Adipocyte (in vitro differentiated cells): ENCODE data around the gene DHRS2.

Source experiments
- DNase-seq: peaks from one replicate; pipeline ENCODE4 v3.0.0-alpha.2; 2015; ENCODE audit warnings: low read depth
- H3K27me3 ChIP-seq: replicated peaks from 2 replicates; pipeline ENCODE4 v1.7.0; 2013; ENCODE audit warnings: mild to moderate bottlenecking, low read length, moderate library complexity; ENCODE audit not compliant: control insufficient read depth, insufficient read depth
- H3K36me3 ChIP-seq: 2 replicates; pipeline ENCODE4 v1.7.0; 2013; ENCODE audit warnings: low read length, mild to moderate bottlenecking, moderate library complexity; ENCODE audit not compliant: control insufficient read depth, insufficient read depth, severe bottlenecking
- H3K4me1 ChIP-seq: 2 replicates; pipeline ENCODE4 v1.7.0; 2013; ENCODE audit warnings: mild to moderate bottlenecking, low read length, moderate library complexity; ENCODE audit not compliant: control insufficient read depth, insufficient read depth
- H3K4me3 ChIP-seq: 2 replicates; pipeline ENCODE4 v1.7.0; 2013; ENCODE audit warnings: mild to moderate bottlenecking, low read length, moderate library complexity
- H3K9ac ChIP-seq: 2 replicates; pipeline ENCODE4 v1.7.0; 2013; ENCODE audit warnings: mild to moderate bottlenecking, low read length, moderate library complexity
- H3K9me3 ChIP-seq: 2 replicates; pipeline ENCODE4 v1.7.0; 2013; ENCODE audit warnings: mild to moderate bottlenecking, low read length, moderate library complexity; ENCODE audit not compliant: control insufficient read depth

Gene DHRS2

GRCh38 chr14:23644919-23645336 is 8.8 kb downstream of the DHRS2 start:
- DNase-seq: no peak
- H3K27me3 ChIP-seq: peaks cover 4% of the 10 kb centered on the region
- no peak overlapping the region for H3K4me3 ChIP-seq

GRCh38 chr14:23645504-23645811 is 9.3 kb downstream of the DHRS2 start:
- no peak for DNase-seq
- H3K36me3 ChIP-seq: no peaks in the 10 kb centered on the region

More at GRCh38 chr14:23644919-23645336, 8.8 kb downstream of the DHRS2 start:
- Histone ChIP-seq H3K9ac (no peak overlapping the region), H3K9me3 (no peaks in the 10 kb centered on the region), H3K4me1 (peaks cover 27% of the 10 kb centered on the region), H3K36me3 (no peaks in the 10 kb centered on the region)

GRCh38 chr14:23645812-23646647 is 9.9 kb downstream of the DHRS2 start:
- peaks cover 12% of the 10 kb centered on the region for H3K27me3 ChIP-seq
- H3K9ac ChIP-seq: no peak overlapping the region
- H3K36me3 ChIP-seq: no peaks in the 10 kb centered on the region
- no peak for DNase-seq
- no peak overlapping the region for H3K4me3 ChIP-seq
- peaks cover 16% of the 10 kb centered on the region for H3K4me1 ChIP-seq
- H3K9me3 ChIP-seq: no peaks in the 10 kb centered on the region

More at GRCh38 chr14:23645504-23645811, 9.3 kb downstream of the DHRS2 start:
- H3K4me3 ChIP-seq: no peak overlapping the region
- peaks cover 22% of the 10 kb centered on the region for H3K4me1 ChIP-seq
- no peaks in the 10 kb centered on the region for H3K9me3 ChIP-seq
- no peak overlapping the region for H3K9ac ChIP-seq
- H3K27me3 ChIP-seq: peaks cover 8% of the 10 kb centered on the region

GRCh38 chr14:23646648-23647549 is 10.7 kb downstream of the DHRS2 start:
- no peaks in the 10 kb centered on the region for H3K9me3 ChIP-seq
- no peak overlapping the region for H3K9ac ChIP-seq
- no peaks in the 10 kb centered on the region for H3K36me3 ChIP-seq
- peaks cover 18% of the 10 kb centered on the region for H3K27me3 ChIP-seq
- peak; percentile 16 for DNase-seq
- H3K4me1 ChIP-seq: peaks cover 10% of the 10 kb centered on the region
- no peak overlapping the region for H3K4me3 ChIP-seq

GRCh38 chr14:23647619-23648018 is 11.5 kb downstream of the DHRS2 start:
- Histone ChIP-seq H3K4me1 (peaks cover 10% of the 10 kb centered on the region), H3K27me3 (peaks cover 18% of the 10 kb centered on the region), H3K9me3 (no peaks in the 10 kb centered on the region), H3K9ac (no peak overlapping the region), H3K4me3 (no peak overlapping the region), H3K36me3 (no peaks in the 10 kb centered on the region)
- no peak for DNase-seq

- peaks cover 18% of the 10 kb centered on the region for H3K27me3 ChIP-seq
- no peak overlapping the region for H3K4me3 ChIP-seq
- H3K9ac ChIP-seq: no peak overlapping the region
- no peaks in the 10 kb centered on the region for H3K9me3 ChIP-seq
- DNase-seq: no peak
- peaks cover 10% of the 10 kb centered on the region for H3K4me1 ChIP-seq
- H3K36me3 ChIP-seq: no peaks in the 10 kb centered on the region
These were observed 12.7 kb downstream of the DHRS2 start for GRCh38 chr14:23648764-23649460.

GRCh38 chr14:23650506-23650905 is 14.3 kb downstream of the DHRS2 start:
- DNase-seq: no peak
- H3K27me3 ChIP-seq: peaks cover 18% of the 10 kb centered on the region

GRCh38 chr14:23653051-23653450 is 16.9 kb downstream of the DHRS2 start:
- Histone ChIP-seq H3K27me3 (peaks cover 26% of the 10 kb centered on the region), H3K36me3 (no peaks in the 10 kb centered on the region), H3K9me3 (no peaks in the 10 kb centered on the region), H3K4me1 (no peaks in the 10 kb centered on the region), H3K4me3 (no peak overlapping the region), H3K9ac (no peak overlapping the region)
- DNase-seq: peak; percentile 17

More at GRCh38 chr14:23650506-23650905, 14.3 kb downstream of the DHRS2 start:
- H3K4me3 ChIP-seq: no peak overlapping the region
- H3K36me3 ChIP-seq: no peaks in the 10 kb centered on the region
- H3K9me3 ChIP-seq: no peaks in the 10 kb centered on the region
- H3K4me1 ChIP-seq: peaks cover 10% of the 10 kb centered on the region
- no peak overlapping the region for H3K9ac ChIP-seq

GRCh38 chr14:23654231-23654630 is 18.1 kb downstream of the DHRS2 start:
- no peak for DNase-seq
- Histone ChIP-seq H3K4me3 (no peak overlapping the region), H3K36me3 (no peaks in the 10 kb centered on the region)

GRCh38 chr14:23657959-23658470 is 21.9 kb downstream of the DHRS2 start:
- Histone ChIP-seq H3K27me3 (peaks cover 52% of the 10 kb centered on the region), H3K4me3 (no peak overlapping the region), H3K36me3 (no peaks in the 10 kb centered on the region), H3K9ac (no peak overlapping the region), H3K9me3 (no peaks in the 10 kb centered on the region), H3K4me1 (no peaks in the 10 kb centered on the region)
- no peak for DNase-seq

More at GRCh38 chr14:23654231-23654630, 18.1 kb downstream of the DHRS2 start:
- no peak overlapping the region for H3K9ac ChIP-seq
- H3K4me1 ChIP-seq: no peaks in the 10 kb centered on the region
- peaks cover 38% of the 10 kb centered on the region for H3K27me3 ChIP-seq
- H3K9me3 ChIP-seq: no peaks in the 10 kb centered on the region
